HG03060 (cell line): ENCODE data around the gene PCIF1.
"Not testable (repeated sequence)": the region's sequence is repeated elsewhere in the genome, so short reads cannot be mapped to it uniquely, and the experiment has no call there.

Experiments
- ATAC-seq: cut with Tn5 transposase; IDR thresholded peaks from one replicate; pipeline ENCODE4 v1.9.1; 2021; ENCODE audit warnings: low read depth, moderate number of reproducible peaks; ENCODE audit not compliant: unreplicated experiment

Gene PCIF1

GRCh38 chr20:45988830-45989229 lies 54.3 kb downstream of the PCIF1 start:
- ATAC-seq, result not testable (repeated sequence)

GRCh38 chr20:45991616-45992015 lies 57.1 kb downstream of the PCIF1 start:
- ATAC-seq, result no peak

GRCh38 chr20:45993197-45993951 lies 58.9 kb downstream of the PCIF1 start:
- no peak for ATAC-seq

GRCh38 chr20:45994761-45995493 lies 60.4 kb downstream of the PCIF1 start:
- no peak for ATAC-seq

- not testable (repeated sequence) for ATAC-seq
These were observed 61.1 kb downstream of the PCIF1 start for GRCh38 chr20:45995495-45996097.

- no peak for ATAC-seq
These were observed 62.7 kb downstream of the PCIF1 start for GRCh38 chr20:45997187-45997586.
